NCI-H2196 (cell line): ENCODE results near the gene HHIP.
"Not testable (repeated sequence)": the region's sequence is repeated elsewhere in the genome, so short reads cannot be mapped to it uniquely, and the experiment has no call there.

Experiments used
- DNase-seq: peaks from one replicate; lab custom pipeline; 2025; ENCODE audit not compliant: unreplicated experiment; lab: John Stamatoyannopoulos, UW

The HHIP gene

DNA sequence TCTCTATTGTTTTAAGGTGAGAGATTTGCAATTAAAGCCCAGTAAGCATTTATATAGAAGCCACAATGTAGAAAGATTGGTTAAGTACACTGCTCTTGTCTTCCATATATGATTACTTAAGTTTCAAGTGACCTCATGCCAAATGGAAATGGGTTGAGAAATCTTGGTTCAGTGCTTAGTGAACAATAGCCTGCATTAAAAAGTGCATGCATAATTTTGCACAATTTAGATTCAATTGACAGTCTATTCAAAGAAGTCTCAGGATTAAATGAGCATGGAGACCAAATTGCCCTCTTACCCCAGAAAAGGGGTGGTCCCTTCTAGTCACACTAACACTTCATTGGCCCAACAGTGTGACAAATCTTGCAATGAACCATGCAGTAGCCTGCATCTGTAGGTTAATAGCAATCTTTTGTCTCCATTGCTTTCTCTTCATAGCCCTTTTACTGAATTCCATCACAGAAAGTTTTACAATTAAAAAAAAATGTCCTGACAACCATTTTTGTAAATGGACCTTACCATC lies 93.6 kb downstream of the HHIP start:
- no peak for DNase-seq

DNA sequence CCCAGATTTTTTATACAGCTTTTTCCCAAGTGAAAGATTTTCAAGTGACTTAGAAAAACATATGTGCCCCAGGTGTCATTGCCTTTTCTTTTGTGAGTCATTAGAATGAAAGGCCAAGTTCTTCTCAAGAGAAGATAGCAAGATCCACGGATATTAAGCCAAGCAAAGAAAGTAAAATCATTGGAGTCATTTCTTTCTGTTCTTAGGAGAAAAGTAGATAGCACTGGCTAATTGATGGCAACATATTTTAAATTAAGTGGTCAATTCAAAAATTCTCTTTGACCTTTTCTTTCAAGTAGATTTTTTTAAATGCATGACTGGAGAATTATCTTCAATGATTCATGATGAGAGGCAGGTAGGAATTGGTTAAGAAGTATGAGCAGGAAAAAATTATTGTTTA lies 94.4 kb downstream of the HHIP start:
- DNase-seq = no peak

- DNase-seq = no peak
Observed at GRCh38 chr4:144748814-144749555, 103.0 kb downstream of the HHIP start.

GRCh38 chr4:144750348-144750747 lies 104.4 kb downstream of the HHIP start:
- no peak for DNase-seq

GRCh38 chr4:144754562-144755410 lies 108.8 kb downstream of the HHIP start:
- no peak for DNase-seq

DNA sequence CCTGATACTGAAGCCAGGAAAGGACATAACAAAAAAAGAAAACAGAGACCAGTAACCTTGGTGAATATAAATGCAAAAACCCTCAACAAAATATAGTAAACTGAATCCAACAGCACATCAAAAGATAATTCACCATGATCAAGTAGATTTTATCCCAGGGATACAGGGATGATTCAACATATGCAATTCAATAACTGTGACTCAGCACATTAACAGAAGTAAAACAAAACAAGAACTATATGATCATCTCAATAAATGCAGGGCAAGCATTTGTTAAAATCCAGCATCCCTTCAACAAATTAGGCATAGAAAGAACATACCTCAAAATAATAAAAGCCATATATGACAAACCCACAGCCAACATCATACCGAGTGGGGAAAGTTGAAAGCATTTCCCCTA lies 112.0 kb downstream of the HHIP start:
- DNase-seq = no peak

DNA sequence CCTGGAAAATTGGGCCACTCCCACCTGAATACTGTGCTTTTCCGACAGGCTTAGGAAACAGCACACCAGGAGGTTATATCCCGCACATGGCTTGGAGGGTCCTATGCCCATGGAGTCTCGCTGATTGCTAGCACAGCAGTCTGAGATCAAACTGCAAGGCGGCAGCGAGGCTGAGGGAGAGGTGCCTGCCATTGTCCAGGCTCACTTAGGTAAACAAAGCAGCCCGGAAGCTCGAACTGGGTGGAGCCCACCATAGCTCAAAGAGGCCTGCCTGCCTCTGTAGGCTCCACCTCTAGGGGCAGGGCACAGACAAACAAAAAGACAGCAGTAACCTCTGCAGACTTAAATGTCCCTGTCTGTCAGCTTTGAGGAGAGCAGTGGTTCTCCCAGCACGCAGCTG lies 122.9 kb downstream of the HHIP start:
- not testable (repeated sequence) for DNase-seq

DNA sequence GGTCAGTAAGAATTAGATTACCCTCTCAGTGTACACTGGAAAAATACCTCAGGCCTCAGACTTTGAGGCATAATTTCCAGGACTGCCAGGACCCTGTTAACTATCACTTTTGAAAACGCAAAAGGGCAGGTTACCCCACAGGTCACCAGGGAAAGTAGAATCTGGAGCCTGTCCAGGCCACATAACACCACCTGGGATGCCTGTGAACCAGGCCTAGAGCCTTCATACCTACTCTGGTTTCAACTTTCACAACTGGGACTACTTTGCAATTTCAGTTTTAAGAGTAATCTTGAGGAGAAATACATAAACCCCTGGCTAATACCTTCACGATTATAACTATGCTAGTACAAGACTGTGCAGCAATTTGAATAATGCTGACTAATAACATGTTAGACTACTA lies 132.4 kb downstream of the HHIP start:
- DNase-seq = no peak

- no peak for DNase-seq
Observed at GRCh38 chr4:144782345-144782744, 136.4 kb downstream of the HHIP start.

DNA sequence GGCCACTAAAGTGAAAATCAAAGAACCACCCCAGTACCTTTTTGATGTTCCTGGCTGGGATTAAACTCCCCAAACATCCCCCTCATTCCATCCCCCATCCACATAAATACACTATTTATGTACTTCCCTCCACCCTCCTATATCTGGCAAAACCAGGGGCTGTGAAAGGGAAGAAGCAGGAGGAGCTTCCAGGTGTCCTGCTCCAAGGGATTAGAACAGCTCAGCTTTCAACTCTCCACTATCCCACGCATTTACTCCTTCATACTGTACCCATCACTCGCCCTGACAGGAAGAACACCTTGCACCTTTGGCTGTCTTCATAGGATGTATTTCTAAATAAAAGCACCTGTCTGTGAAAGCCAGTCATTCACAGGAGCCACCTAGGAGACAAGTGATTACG lies 140.0 kb downstream of the HHIP start:
- no peak for DNase-seq

DNA sequence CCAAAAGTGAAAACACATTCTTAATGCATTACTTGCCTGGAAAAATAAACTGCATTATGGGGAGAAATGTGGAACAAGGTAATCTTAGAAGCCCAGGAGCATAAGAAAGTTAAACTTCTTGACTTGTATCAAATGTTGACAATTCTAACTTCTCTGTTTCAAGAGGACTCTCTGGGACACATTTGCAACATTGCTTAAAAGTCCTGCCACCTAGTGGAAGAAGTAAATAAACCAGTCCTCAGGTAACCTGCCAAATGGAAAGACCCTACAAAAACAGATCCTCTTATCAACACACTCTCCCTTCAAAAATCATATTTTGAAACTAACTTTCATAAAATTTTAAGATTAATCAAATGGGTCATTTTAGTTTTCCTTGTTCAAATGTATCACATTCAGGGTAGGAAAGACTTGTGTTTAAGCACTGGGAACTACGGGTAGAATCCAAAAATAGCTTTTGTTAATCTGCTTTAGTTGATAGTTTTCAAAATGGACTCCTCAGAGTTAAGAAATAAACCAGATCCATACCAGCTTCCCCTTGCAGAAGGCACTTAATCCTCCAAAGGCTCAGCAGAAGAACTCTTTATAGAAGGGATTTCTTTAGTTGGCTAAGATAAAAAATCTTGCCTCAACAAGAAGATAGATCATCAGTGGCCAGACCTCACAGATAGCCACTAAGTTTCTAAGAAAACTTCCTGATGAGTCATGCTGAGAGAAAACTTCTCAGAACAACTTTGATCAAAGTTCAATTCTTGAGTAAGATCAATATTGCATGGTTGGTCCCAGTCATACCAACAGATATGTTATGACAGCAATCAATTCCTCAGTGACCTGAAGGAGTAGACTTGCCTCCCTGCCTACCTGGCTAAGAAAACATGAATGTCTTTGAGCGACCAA lies 141.7 kb downstream of the HHIP start:
- no peak for DNase-seq

DNA sequence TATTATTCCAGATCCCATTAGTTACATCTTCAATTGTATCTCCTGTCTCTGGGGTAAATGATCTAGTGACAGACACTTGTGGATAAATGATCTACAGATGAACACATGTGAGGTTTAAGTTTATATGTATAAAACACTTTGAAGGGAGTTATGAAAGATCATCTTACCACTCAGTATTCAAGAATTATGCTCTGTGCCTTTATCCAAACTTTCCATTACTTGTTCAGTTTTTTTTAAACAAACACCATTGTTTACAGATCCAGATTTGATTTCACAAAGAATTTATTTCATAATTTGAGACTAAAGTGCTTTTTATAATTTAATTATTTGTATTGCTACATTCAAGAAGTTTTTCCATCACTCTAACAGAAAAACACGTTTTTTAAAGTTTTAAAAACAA lies 142.5 kb downstream of the HHIP start:
- no peak for DNase-seq

DNA sequence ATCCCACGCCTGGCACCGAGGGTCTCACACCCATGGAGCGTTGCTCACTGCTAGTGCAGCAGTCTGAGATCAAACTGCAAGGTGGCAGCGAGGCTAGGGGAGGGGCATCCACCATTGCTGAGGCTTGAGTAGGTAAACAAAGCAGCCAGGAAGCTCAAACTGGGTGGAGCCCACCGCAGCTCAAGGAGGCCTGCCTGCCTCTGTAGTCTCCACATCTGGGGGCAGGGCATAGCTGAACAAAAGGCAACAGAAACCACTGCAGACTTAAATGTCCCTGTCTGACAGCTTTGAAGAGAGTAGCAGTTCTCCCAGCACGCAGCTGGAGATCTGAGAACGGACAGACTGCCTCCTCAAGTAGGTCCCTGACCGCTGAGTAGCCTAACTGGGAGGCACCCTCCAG lies 146.0 kb downstream of the HHIP start:
- DNase-seq = not testable (repeated sequence)
